Spleen (tissue), 11 donors: ENCODE data around the gene LCORL. TPM values are rescaled to one million over a fixed set of nuclear protein-coding genes. Genes with fewer than 3 reads are reported as not detected.

Source experiments
- DNase-seq: peaks from one replicate; pipeline ENCODE4 v3.0.0-alpha.2; 2020
- H3K27ac ChIP-seq, 8 donors: fragments of 200-600 bp; sonication (generic) in 7 of 8; 1 replicate in 4 of 8; 2 replicates in 4 of 8; pipeline versions ENCODE4 v1.5.0 to v1.8.0; 2016 to 2021; ENCODE audit warnings: inconsistent platforms in 4 of 8, mild to moderate bottlenecking in 4 of 8, moderate library complexity in 1 of 8
- H3K27me3 ChIP-seq, 7 donors: fragments of 200-600 bp; sonication (generic) in 6 of 7; replicated peaks in 1 of 7; 1 replicate in 4 of 7; 2 replicates in 3 of 7; pipeline versions ENCODE4 v1.5.0 to v1.8.0; 2016 to 2021; ENCODE audit warnings: inconsistent platforms in 3 of 7, mild to moderate bottlenecking in 1 of 7
- H3K36me3 ChIP-seq, 6 donors: fragments of 200-600 bp; sonication (generic) in 5 of 6; 1 replicate in 4 of 6; 2 replicates in 2 of 6; pipeline versions ENCODE4 v1.5.0 to v1.8.0; 2016 to 2021; ENCODE audit warnings: inconsistent platforms in 2 of 6
- H3K4me1 ChIP-seq, 6 donors: fragments of 200-600 bp; sonication (generic) in 5 of 6; 1 replicate in 3 of 6; 2 replicates in 3 of 6; pipeline versions ENCODE4 v1.5.0 to v1.8.0; 2016 to 2021; ENCODE audit warnings: inconsistent platforms in 3 of 6
- H3K4me3 ChIP-seq, 8 donors: fragments of 200-600 bp; sonication (generic) in 7 of 8; 1 replicate in 4 of 8; 2 replicates in 4 of 8; pipeline versions ENCODE4 v1.5.0 to v1.8.0; 2016 to 2021; ENCODE audit warnings: inconsistent platforms in 4 of 8, mild to moderate bottlenecking in 4 of 8, moderate library complexity in 2 of 8
- H3K9me3 ChIP-seq, 8 donors: fragments of 200-600 bp; sonication (generic) in 7 of 8; 1 replicate in 4 of 8; 2 replicates in 4 of 8; pipeline versions ENCODE4 v1.5.0 to v1.8.0; 2016 to 2021; ENCODE audit warnings: inconsistent platforms in 4 of 8
- POLR2A ChIP-seq, 3 donors: fragments of 450-650 bp; IDR thresholded peaks; one replicate each; pipeline ENCODE4 v1.5.1; 2017; ENCODE audit warnings: antibody characterized with exemption in 3 of 3, mild to moderate bottlenecking in 1 of 3
- POLR2AphosphoS5 ChIP-seq, 3 donors: sonication (generic); formaldehyde crosslinking; IDR thresholded peaks; one replicate each; pipeline ENCODE4 v1.5.1; 2017; ENCODE audit warnings: antibody characterized with exemption in 3 of 3
- WGBS, 5 donors: extraction: QIAGEN DNeasy Blood & Tissue Kit in 3 of 5; methylation state at CpG; one replicate each; pipeline versions ENCODE4 v1.1.5 to v1.1.7; 2013 to 2018; 5-methylcytosine and 5-hydroxymethylcytosine counted together
- intact Hi-C: fragments of 100-400 bp; cut with DNase I; formaldehyde crosslinking; loops from one replicate; pipeline ENCODE4 v1.15.0; 2023; ENCODE audit warnings: low total_unique reads
- polyA plus RNA-seq, 3 donors: library from polyadenylated mRNA; stranded (reverse); fragments of 200-250 nt; gene quantifications; one replicate each; pipeline ENCODE4 v1.2.1, GENCODE V29; 2013
- total RNA-seq, 7 donors: library from RNA; depleted of rRNA in 3 of 7; stranded (reverse); fragments of >200 nt in 3 of 7; fragmentation: NEBNext Ultra II Directional in 4 of 7; extraction: Animal tissue kit (Norgen Biotek cat#: 25700) in 4 of 7; gene quantifications; one replicate each; pipeline versions ENCODE4 v1.1.0 to v1.2.1, GENCODE V29; 2016 to 2021
- TF ChIP-seq, protein P1 (sequence below), 11 experiments: fragments of 200-600 bp in 7 of 11; fragments of 450-650 bp in 4 of 11; sonication (generic) in 4 of 11; IDR thresholded peaks in 8 of 11; conservative IDR thresholded peaks in 3 of 11; 1 replicate in 7 of 11; 2 replicates in 4 of 11; pipeline versions ENCODE4 v1.4.0 to v1.8.0; 2016 to 2021; ENCODE audit warnings: antibody characterized with exemption in 11 of 11, inconsistent platforms in 4 of 11, mild to moderate bottlenecking in 1 of 11
- donor health status: healthy with polysubstance abuse.
- donor health status: DM: no; HTN: no; CAD: no; lungs with moderate emphysema.
- donor health status: DM: no; HTN: no; CAD: no.
- donor health status: Bipolar disorder and iron deficiency.
- donor health status: healthy.
- donor health status: DM: no; HTN: no; CAD: no.
- donor health status: DM: yes; HTN: yes; CAD: no.

The LCORL gene
- total and polyA plus RNA-seq, 10 donors = 1.8 to 48.7 (median 22.6) TPM

DNA sequence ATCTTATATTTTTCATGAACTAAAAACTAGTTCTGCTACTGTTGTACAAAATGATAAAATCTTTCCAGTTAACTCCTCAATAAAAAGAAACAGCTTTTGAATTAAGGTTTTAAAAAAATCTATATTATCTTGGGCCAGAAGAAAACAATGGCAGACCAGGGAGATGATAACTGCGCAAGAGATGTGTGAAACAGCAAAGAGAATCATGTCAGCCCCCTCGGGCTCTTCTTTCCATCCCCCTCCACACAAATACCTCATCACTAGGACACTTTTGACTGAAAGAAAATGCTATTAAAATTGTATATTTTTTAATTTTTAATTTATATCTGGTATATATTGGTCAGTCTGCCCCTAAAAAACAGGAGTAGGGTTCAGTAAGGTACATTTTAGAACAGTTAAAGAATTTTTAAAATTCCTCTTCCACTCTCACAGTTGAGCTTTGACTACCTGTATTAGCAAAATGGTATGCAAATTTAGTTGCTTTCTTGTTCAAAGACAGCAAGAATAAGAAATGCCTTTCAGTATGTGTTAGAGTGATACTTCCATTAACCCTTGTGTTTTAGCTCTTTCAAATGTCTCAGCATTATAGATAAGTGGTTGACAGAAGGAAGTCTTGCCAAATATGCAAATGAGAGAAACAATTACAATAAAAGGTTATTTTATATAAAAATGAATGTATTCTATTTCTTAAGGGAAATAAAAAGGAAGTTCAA lies 36.4 kb upstream of the LCORL start:
- peaks cover 0 to 10% (median 4%) of the 10 kb centered on the region in 8 donors for H3K9me3 ChIP-seq
- DNase-seq = no peak
- no peaks in the 10 kb centered on the region for H3K27me3 ChIP-seq
- H3K4me3 ChIP-seq = peak overlapping the region in 5 of 8 donors; percentile 4 to 61 (median 27)
- intact Hi-C loops = no loop called here
- 68 to 77% (median 70%) methylated on average over 2 of the region's 2 CpGs for WGBS, 5 donors
- peaks cover 0 to 22% (median 15%) of the 10 kb centered on the region in 6 donors for H3K4me1 ChIP-seq
- no peaks in the 10 kb centered on the region for H3K36me3 ChIP-seq
- H3K27ac ChIP-seq = peak overlapping the region in 4 of 8 donors; percentile 7 to 60 (median 36)
- TF ChIP-seq POLR2AphosphoS5 (IDR thresholded peaks at IDR 0.05) (no peak), POLR2A (IDR thresholded peaks at IDR 0.05) (no peak)
- TF ChIP-seq, protein P1, sequence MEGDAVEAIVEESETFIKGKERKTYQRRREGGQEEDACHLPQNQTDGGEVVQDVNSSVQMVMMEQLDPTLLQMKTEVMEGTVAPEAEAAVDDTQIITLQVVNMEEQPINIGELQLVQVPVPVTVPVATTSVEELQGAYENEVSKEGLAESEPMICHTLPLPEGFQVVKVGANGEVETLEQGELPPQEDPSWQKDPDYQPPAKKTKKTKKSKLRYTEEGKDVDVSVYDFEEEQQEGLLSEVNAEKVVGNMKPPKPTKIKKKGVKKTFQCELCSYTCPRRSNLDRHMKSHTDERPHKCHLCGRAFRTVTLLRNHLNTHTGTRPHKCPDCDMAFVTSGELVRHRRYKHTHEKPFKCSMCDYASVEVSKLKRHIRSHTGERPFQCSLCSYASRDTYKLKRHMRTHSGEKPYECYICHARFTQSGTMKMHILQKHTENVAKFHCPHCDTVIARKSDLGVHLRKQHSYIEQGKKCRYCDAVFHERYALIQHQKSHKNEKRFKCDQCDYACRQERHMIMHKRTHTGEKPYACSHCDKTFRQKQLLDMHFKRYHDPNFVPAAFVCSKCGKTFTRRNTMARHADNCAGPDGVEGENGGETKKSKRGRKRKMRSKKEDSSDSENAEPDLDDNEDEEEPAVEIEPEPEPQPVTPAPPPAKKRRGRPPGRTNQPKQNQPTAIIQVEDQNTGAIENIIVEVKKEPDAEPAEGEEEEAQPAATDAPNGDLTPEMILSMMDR (IDR thresholded peaks at IDR 0.05 in 8 of 11, conservative IDR thresholded peaks at IDR 0.05 in 3 of 11) = no peak

DNA sequence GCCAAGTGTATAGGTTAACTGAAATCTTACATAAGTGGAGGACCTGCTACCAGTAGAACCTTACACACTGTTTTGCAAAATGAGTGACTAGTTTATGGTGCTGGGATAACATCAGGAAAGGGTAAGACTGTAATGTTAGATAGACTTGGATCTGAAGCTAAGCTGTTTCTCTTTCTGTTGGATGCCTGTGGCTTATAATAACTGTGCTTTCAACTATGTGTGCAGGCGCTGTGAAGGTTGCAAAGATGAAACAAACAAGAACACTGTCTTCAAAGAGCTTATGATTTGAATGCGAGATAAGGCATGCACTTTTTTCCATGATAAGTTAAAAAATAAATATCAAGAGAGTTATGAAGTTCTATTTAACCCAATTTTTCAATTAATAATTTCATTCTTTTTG lies 34.5 kb upstream of the LCORL start:
- intact Hi-C loops = no loop called here
- Histone ChIP-seq H3K27ac (no peak overlapping the region), H3K27me3 (no peaks in the 10 kb centered on the region), H3K4me1 (peaks cover 0 to 22% (median 15%) of the 10 kb centered on the region in 6 donors), H3K36me3 (no peaks in the 10 kb centered on the region), H3K4me3 (no peak overlapping the region), H3K9me3 (no peaks in the 10 kb centered on the region)
- DNase-seq = no peak
- TF ChIP-seq POLR2A (IDR thresholded peaks at IDR 0.05) (no peak), POLR2AphosphoS5 (IDR thresholded peaks at IDR 0.05) (no peak)
- TF ChIP-seq, protein P1 (IDR thresholded peaks at IDR 0.05 in 8 of 11, conservative IDR thresholded peaks at IDR 0.05 in 3 of 11) = no peak
- WGBS, 5 donors = 70 to 90% (median 83%) methylated on average over 2 of the region's 2 CpGs

- no peak for DNase-seq
- no peak overlapping the region for H3K4me3 ChIP-seq
- intact Hi-C loops = no loop called here
- no peaks in the 10 kb centered on the region for H3K27me3 ChIP-seq
- H3K9me3 ChIP-seq = no peaks in the 10 kb centered on the region
- 85 to 100% (median 92%) methylated on average over 1 of the region's 1 CpG for WGBS, 5 donors
- peaks cover 0 to 8% (median 5%) of the 10 kb centered on the region in 6 donors for H3K4me1 ChIP-seq
- TF ChIP-seq, protein P1 (IDR thresholded peaks at IDR 0.05 in 8 of 11, conservative IDR thresholded peaks at IDR 0.05 in 3 of 11) = no peak
- no peak for TF ChIP-seq POLR2AphosphoS5 (IDR thresholded peaks at IDR 0.05)
- no peak for TF ChIP-seq POLR2A (IDR thresholded peaks at IDR 0.05)
- no peaks in the 10 kb centered on the region for H3K36me3 ChIP-seq
- H3K27ac ChIP-seq = no peak overlapping the region
These were observed 30.6 kb upstream of the LCORL start for GRCh38 chr4:18052158-18052557.

DNA sequence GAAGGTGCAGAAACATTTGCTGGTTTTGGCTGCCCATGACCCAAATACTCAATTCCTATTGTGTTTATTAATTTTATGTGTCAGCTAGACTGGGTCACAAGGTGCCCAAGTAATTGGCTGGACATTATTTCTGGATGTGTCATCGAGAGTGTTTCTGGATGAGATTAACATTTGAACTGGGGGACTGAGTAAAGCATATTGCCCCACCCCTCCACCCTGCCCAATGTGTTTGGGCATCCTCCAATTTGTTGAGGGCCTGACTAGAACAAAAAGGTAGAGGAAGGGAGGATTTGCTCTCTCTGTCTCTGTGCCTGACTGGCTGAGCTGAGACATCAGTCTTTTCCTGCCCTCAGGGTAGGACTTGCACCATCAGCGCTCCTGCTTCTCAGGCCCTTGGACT lies 29.7 kb upstream of the LCORL start:
- TF ChIP-seq POLR2A (IDR thresholded peaks at IDR 0.05) (no peak), POLR2AphosphoS5 (IDR thresholded peaks at IDR 0.05) (no peak)
- TF ChIP-seq, protein P1 (IDR thresholded peaks at IDR 0.05 in 8 of 11, conservative IDR thresholded peaks at IDR 0.05 in 3 of 11) = no peak
- no peaks in the 10 kb centered on the region for H3K27me3 ChIP-seq
- no peaks in the 10 kb centered on the region for H3K4me1 ChIP-seq
- no peak for DNase-seq
- no peaks in the 10 kb centered on the region for H3K36me3 ChIP-seq
- WGBS, 5 donors = 90 to 97% (median 95%) methylated on average over 2 of the region's 2 CpGs
- H3K4me3 ChIP-seq = no peak overlapping the region
- no peak overlapping the region for H3K27ac ChIP-seq
- intact Hi-C loops = no loop called here
- H3K9me3 ChIP-seq = no peaks in the 10 kb centered on the region
